ENCODE results near the gene PSG1. TPM values are rescaled to one million over a fixed set of nuclear protein-coding genes. Genes with fewer than 3 reads are reported as not detected.
"Not testable (repeated sequence)": the region's sequence is repeated elsewhere in the genome, so short reads cannot be mapped to it uniquely, and the experiment has no call there.

The PSG1 gene
- total RNA-seq, 2 experiments from 2014 or later: not detected

DNA sequence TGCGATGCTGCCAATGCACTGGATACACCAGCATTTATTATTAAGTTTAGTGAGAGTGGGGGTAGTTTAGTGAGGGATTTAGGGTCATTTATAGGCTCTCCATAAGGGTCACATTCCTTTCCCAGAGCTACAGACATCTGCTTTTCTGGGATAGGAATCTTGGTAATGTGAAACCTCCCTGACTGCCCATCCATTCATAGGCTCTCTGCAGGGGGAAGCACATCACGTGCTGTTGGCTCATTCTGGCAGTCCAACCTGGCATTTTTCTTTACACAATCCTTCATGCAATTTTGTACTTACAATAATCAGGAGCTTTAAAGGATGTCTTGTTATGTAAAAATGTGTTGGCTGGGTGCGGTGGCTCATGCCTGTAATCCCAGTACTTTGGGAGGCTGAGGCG, 21.0 kb upstream of the PSG1 start:
- CTCF ChIA-PET: not testable (repeated sequence)

DNA sequence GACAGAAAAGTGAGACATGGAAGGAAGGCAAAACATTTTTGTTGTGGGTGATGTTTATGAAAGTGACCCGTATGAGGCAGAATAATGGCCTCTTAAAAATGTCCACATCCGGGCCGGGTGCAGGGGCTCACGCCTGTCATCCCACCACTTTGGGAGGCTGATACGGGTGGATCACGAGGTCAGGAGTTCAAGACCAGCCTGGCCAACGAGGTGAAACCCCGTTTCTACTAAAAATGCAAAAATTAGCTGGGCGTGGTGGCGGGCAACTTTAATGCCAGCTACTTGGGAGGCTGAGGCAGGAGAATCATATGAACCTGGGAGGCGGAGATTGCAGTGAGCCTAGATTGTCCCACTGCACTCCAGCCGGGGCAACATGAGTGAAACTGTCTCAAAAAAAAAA, 20.2 kb upstream of the PSG1 start:
- H3K4me3 Mint-ChIP-seq; H3K36me3 Mint-ChIP-seq (ENCODE audit: low read depth); POLR2A ChIA-PET; H3K27ac Mint-ChIP-seq; H3K27me3 Mint-ChIP-seq; H3K9me3 Mint-ChIP-seq; CTCF ChIA-PET; DNase-seq; H3K4me1 Mint-ChIP-seq: not testable (repeated sequence)

More for the DNA sequence above, 21.0 kb upstream of the PSG1 start:
- H3K27me3 Mint-ChIP-seq; H3K36me3 Mint-ChIP-seq (ENCODE audit: low read depth); H3K27ac Mint-ChIP-seq; H3K9me3 Mint-ChIP-seq; H3K4me1 Mint-ChIP-seq; POLR2A ChIA-PET; H3K4me3 Mint-ChIP-seq; DNase-seq: not testable (repeated sequence)

DNA sequence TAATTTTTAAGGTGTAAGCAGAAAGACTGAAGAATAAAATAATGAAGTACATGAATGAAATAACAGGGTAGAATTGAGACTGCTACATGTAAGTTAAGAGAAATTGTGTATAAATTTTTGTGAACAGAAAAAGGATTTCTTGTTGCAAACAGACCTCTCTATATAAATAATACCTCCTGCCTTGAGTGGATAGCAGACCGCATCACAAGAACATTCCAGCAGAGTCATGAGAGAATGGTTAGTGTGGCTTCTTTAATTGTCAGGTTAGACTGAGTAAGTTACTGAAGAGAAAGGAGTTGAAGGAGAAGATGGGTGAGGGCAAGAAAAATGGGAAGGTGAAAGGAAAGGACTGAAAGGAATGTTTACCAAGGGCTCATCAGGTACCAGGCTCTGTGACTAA, 19.6 kb upstream of the PSG1 start:
- H3K4me1 Mint-ChIP-seq; H3K36me3 Mint-ChIP-seq (ENCODE audit: low read depth); H3K27ac Mint-ChIP-seq; CTCF ChIA-PET; H3K9me3 Mint-ChIP-seq; POLR2A ChIA-PET; DNase-seq; H3K27me3 Mint-ChIP-seq; H3K4me3 Mint-ChIP-seq: not testable (repeated sequence)

DNA sequence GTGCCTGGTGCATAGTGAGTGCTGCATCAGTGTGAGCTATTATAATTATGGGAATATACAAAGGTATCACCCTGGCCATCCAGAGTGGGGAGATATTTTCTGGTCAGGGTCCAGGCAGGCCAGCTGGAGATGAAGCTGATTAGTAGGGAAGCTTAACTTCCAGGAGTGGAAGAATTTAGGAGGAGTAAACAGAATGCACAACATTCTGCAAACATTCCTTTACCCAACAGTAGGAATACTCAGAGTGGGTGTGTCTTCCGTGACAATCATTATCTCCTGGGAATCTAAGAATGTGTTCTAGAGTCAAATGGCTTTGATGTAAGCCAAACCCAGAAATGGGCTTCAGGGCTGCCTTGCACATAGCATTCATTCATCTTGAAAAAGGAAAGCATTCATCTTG, 19.1 kb upstream of the PSG1 start:
- CTCF ChIA-PET: interaction anchor here (0.7 kb wide), 1 partner anchor 207 kb away, joined by 3 read pairs; no protein-coding TSS in a partner anchor
- POLR2A ChIA-PET, H3K4me3 Mint-ChIP-seq: not testable (repeated sequence)

DNA sequence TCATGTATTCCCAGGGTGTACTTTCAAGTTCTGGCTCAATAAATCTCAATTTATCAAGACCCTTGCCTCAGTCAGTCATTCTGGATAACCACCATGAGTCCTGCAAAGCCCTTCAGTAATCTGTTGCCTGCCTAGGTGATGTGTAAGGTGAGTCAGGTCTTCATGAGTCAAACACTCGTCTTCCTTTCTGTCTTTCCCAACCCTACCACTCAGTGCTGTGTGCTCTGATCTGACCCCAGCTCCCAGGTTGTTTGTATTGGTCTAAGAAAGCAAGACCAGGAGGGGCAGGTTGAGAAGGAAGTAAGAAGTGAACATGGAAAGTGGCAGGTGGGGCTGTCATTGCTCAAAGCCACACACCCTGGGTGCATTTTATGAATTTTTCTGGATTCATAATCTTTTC, 18.2 kb upstream of the PSG1 start:
- H3K36me3 Mint-ChIP-seq (ENCODE audit: low read depth); H3K27me3 Mint-ChIP-seq; H3K4me1 Mint-ChIP-seq; POLR2A ChIA-PET; H3K4me3 Mint-ChIP-seq; CTCF ChIA-PET; H3K27ac Mint-ChIP-seq; H3K9me3 Mint-ChIP-seq; DNase-seq: not testable (repeated sequence)

More for the DNA sequence above, 19.1 kb upstream of the PSG1 start:
- not testable (repeated sequence) for DNase-seq; H3K9me3 Mint-ChIP-seq; H3K27me3 Mint-ChIP-seq; H3K27ac Mint-ChIP-seq; H3K36me3 Mint-ChIP-seq (ENCODE audit: low read depth); H3K4me1 Mint-ChIP-seq

DNA sequence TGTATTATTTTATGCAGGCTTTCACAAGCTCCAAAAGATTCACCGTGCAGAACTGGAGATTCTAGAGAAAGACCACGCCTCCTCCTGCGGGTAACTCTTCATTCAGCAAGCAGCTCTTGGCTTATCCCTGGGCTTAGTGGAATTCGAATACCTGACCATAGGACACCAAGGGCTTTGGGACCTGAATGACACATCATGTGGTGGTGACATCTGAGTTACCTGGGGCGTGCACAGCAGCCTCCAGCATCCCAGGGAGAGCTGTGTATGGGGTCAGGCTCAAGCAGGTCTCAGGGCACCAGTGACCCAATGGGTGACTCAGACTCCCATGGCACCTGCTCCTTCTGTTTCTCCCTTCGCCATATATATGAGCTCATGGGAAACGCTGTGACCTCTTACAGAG, 10.9 kb upstream of the PSG1 start:
- H3K27me3 Mint-ChIP-seq; H3K4me1 Mint-ChIP-seq; CTCF ChIA-PET; DNase-seq; H3K27ac Mint-ChIP-seq; POLR2A ChIA-PET; H3K4me3 Mint-ChIP-seq; H3K36me3 Mint-ChIP-seq (ENCODE audit: low read depth); H3K9me3 Mint-ChIP-seq: not testable (repeated sequence)

DNA sequence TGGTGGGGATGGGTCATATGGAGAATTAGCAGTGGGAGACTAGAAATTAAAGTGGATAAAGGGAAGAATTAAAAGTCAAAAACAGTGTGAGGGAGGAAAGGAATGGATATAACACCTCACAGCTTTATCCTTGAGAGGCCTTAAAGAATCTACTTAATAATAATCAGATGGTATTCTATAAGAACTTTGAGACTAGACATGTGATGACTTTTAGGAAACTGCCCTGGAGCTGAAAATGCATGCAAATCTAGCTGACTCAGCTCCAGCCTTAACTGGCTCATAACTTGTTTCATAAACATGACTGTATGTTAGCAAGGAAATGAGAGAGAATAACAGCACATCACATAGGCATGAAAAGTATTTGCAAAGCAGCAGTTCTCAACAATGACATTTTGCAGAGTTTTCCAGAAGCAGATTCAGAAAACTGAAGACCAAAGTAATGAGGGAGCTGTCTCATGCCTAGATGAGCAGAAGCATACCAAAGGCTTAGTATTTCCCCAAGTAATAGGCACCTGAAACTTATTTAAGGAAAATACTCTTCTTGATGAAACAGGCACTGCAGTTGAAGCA, 8.4 kb upstream of the PSG1 start:
- H3K36me3 Mint-ChIP-seq (ENCODE audit: low read depth); H3K9me3 Mint-ChIP-seq; POLR2A ChIA-PET; H3K27me3 Mint-ChIP-seq; H3K4me1 Mint-ChIP-seq; CTCF ChIA-PET; H3K4me3 Mint-ChIP-seq; DNase-seq; H3K27ac Mint-ChIP-seq: not testable (repeated sequence)

DNA sequence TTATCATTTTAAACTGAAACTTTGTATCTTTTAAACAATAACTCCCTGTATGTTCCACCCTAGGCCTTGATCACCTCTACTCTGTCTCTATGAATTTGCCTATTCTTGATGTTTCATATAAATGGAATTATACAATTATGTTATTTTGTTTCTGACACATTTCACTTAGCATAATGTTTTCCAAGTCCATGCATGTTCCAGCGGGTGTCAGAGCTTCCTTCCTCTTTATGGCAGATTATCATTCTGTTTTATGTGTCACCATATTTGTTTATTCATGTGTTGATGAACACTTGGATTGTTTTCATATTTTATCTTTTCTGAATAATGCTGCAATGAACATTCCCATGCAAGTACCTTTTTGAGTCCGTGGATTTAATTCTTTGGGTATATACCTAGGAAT, 3.2 kb upstream of the PSG1 start:
- POLR2A ChIA-PET; DNase-seq; H3K4me3 Mint-ChIP-seq; H3K36me3 Mint-ChIP-seq (ENCODE audit: low read depth); CTCF ChIA-PET; H3K27me3 Mint-ChIP-seq; H3K4me1 Mint-ChIP-seq; H3K27ac Mint-ChIP-seq; H3K9me3 Mint-ChIP-seq: not testable (repeated sequence)

DNA sequence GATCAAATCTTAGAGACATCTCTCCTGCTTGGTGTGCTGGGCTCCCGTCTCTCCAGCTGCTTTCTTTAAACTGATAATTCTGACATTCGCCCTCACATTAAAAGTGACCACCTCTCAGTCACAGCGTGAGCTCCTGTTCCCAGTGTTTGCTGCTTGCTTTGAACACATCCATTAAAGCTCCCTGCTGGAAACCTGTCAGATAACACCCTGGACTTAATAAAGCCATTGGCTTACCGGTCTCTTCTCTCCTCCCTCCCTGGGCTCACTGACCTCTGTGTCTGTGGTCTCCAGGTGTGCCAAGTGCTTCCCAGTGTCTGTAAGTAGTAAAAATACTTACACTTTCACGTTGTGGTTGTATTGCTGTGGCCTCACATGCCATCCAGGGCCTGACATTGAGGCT, 2.5 kb upstream of the PSG1 start:
- H3K9me3 Mint-ChIP-seq: not testable (repeated sequence)

DNA sequence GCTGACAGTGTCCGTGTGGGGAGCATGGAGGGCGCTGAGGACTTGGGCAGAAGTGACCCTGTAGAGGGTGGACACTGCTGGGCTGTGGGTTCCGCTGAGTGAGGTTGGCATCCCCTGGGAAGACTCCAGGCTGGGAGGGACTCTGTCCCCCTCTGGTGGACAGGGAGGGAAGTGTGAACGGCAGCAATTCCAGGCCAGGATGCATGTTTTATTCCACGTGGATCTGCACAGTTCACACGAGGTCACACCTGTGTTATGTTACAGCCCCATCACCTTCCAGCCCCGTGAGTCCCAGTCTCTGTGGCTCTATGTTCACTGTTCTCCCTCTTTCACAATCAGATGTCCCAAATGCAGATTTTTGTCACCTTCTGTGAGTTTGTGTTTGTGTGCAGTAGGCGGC, 1.8 kb upstream of the PSG1 start:
- H3K36me3 Mint-ChIP-seq (ENCODE audit: low read depth); H3K27me3 Mint-ChIP-seq; H3K4me1 Mint-ChIP-seq; DNase-seq; CTCF ChIA-PET; H3K27ac Mint-ChIP-seq; H3K4me3 Mint-ChIP-seq; POLR2A ChIA-PET; H3K9me3 Mint-ChIP-seq: not testable (repeated sequence)

More for the DNA sequence above, 2.5 kb upstream of the PSG1 start:
- CTCF ChIA-PET; H3K27ac Mint-ChIP-seq; POLR2A ChIA-PET; H3K4me3 Mint-ChIP-seq; H3K36me3 Mint-ChIP-seq (ENCODE audit: low read depth); H3K27me3 Mint-ChIP-seq; DNase-seq; H3K4me1 Mint-ChIP-seq: not testable (repeated sequence)

DNA sequence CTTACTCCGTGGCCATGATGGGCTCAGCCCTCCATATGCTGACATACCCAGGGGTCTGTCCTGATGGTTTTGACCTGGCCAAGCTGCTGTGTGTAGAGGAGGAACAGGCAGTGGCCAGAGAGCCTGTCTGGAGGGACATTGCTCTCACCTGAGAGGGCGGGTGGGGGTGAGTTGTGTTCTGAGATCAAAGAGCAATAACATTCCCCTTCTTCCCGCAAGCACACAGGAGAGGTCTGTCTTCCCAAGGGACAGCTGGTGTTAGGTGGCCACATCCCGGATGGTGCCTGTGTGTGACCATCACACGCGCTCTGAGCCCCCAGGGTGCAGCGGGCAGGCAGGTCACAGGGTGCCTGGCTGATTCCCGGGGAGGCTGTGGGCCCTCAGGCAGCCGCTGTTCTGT, 1.1 kb upstream of the PSG1 start:
- H3K27ac Mint-ChIP-seq; CTCF ChIA-PET; DNase-seq; H3K4me3 Mint-ChIP-seq; H3K36me3 Mint-ChIP-seq (ENCODE audit: low read depth); POLR2A ChIA-PET; H3K27me3 Mint-ChIP-seq; H3K4me1 Mint-ChIP-seq; H3K9me3 Mint-ChIP-seq: not testable (repeated sequence)

DNA sequence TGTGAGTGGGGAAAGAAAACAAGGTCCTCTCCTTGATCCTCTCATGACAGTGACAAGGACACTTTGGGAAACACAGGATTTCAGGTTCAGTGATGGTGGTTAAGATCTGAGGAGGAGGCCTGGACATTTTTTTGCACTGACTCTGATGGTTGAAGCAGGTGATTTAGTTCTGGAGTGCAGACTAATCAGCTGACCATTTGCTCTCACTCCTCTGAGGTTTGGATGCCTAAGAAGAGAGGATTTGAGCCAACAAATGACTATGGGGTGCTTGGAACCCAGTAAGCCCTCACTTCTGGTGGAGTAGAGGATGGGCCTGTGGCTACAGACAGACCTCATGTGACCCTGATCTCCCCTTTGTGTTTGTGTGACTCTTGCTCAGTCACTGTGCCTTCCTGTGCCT, 2.9 kb downstream of the PSG1 start:
- CTCF ChIA-PET; H3K9me3 Mint-ChIP-seq; H3K36me3 Mint-ChIP-seq (ENCODE audit: low read depth); POLR2A ChIA-PET; DNase-seq; H3K4me3 Mint-ChIP-seq; H3K4me1 Mint-ChIP-seq; H3K27me3 Mint-ChIP-seq; H3K27ac Mint-ChIP-seq: not testable (repeated sequence)

DNA sequence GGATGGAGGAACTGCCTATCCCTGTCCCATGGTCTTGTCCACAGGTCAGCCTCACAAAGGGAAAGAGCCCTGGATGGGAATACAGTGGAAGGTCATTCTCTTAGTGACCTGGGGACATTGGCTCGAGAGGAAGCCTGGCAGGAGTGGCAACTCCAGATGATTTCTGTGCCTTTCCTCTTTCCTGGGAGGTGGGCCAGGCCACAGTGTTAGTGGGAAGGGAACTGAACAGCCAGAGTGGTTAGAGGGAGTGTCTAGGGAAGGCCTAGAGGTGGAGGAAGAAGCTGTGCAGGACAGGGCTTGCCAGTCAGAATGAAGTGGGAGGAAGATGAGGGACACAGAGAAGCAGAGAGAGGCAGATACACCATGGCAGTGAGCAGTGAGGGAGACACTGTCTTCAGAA, 3.6 kb downstream of the PSG1 start:
- POLR2A ChIA-PET; H3K4me3 Mint-ChIP-seq; H3K27ac Mint-ChIP-seq; H3K27me3 Mint-ChIP-seq; DNase-seq; H3K9me3 Mint-ChIP-seq; H3K4me1 Mint-ChIP-seq; CTCF ChIA-PET; H3K36me3 Mint-ChIP-seq (ENCODE audit: low read depth): not testable (repeated sequence)

DNA sequence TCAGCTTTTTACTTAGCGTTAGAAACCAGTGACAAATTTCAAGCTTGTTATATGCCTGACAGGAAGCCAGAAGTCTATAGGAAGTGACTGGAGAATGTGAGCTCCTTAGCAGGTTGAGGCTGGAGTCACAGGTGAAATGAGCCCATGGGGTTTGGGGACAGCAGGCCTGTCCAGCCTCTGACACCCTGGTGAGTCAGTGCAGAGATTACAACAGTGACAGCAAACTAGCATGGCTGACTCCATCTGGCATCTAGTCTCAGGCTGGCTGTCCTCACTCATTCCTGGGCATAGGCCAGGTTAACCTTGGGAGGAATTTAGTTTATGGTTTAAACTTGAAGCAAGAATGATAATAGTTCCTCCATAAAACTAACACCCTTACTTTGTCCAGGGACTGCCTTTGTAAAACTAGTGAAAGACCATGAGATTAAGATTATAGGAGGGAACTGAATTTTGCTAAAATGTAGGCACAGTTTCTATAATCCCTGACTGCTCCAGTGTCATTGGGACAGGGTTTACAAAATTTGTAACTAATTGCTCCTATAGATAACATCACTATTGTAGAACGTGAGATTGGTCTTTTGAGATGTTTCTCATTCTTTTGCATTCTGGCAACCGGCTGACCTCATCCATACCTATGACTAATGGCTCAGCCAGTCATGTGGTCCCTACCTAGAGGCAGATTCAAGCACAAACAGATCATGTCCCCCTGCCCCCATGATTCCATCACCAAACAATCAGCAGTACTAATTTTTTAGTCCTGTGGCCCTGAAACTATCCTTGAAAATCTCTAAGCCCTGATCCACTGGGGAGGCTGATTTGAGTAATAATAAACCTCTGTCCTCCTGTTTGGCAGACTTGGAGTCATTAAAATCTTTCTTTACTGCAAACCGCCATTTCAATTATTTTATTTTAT, 4.4 kb downstream of the PSG1 start:
- H3K4me1 Mint-ChIP-seq; CTCF ChIA-PET; H3K4me3 Mint-ChIP-seq; H3K27ac Mint-ChIP-seq; H3K27me3 Mint-ChIP-seq; H3K9me3 Mint-ChIP-seq; POLR2A ChIA-PET; DNase-seq; H3K36me3 Mint-ChIP-seq (ENCODE audit: low read depth): not testable (repeated sequence)
